Measurements from ENCODE around the gene TPM4. TPM values are rescaled to one million over a fixed set of nuclear protein-coding genes. Genes with fewer than 3 reads are reported as not detected.

Gene TPM4
- total and polyA plus RNA-seq, 4 donors: 197 to 397 (median 215) TPM

DNA sequence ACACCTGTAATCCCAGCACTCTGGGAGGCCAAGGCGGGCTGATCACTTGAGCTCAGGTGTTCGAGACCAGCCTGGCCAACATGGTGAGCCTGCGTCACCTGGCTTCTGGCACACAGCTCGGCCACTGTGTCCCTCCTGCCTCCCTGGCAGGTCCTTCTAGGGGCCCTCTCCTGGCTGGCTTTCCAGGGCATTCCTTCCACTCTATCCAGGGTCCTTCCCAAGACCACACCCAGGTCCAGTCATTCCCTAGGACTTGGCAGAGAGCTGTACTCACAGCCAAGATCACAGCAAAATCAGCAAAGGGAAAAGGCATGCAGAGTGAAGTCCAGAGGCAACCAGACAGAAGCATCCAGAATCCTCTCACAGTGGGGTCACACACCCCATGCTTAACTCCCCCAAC lies 57.5 kb downstream of the TPM4 start:
- WGBS (ENCODE audit: insufficient coverage): 100% methylated on average over 4 of the region's 4 CpGs
- no peaks in the 10 kb centered on the region for H3K27me3 ChIP-seq (ENCODE audit: control insufficient read depth, insufficient read depth, low read length)
- H3K9me3 ChIP-seq (ENCODE audit: control insufficient read depth, insufficient read depth, low read length): no peaks in the 10 kb centered on the region
- peaks cover 61% of the 10 kb centered on the region for H3K36me3 ChIP-seq (ENCODE audit: control insufficient read depth, insufficient read depth, low read length)
- H3K4me3 ChIP-seq (ENCODE audit: low read depth, low read length): no peak overlapping the region
- no peaks in the 10 kb centered on the region for H3K4me1 ChIP-seq (ENCODE audit: control insufficient read depth, insufficient read depth, low read length)
- no peak overlapping the region for H3K27ac ChIP-seq (ENCODE audit: low read depth, low read length)
- DNase-seq (ENCODE audit: low read depth in 4 of 6, low spot score in 6 of 6): no peak

DNA sequence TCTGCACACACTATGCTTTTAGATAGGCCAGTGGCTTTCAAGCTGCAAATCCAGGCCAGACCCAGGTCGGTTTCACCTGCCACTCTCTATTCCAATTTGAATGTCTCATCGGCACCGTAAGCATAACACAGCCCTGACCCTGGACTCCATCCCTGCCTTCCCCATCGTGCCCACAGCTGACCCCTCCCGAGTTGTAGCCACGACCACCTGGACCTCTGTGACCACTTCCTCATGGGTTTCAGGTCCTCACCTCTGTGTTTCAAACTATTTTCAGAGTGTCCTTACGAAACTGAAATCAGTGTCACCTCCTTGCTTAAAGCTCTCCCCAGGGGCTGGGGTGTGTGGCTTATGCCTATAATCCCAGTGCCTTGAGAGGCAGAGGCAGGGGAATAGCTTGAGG lies 58.2 kb downstream of the TPM4 start:
- Histone ChIP-seq H3K27ac (ENCODE audit: low read depth, low read length) (no peak overlapping the region), H3K9me3 (ENCODE audit: control insufficient read depth, insufficient read depth, low read length) (no peaks in the 10 kb centered on the region), H3K4me1 (ENCODE audit: control insufficient read depth, insufficient read depth, low read length) (no peaks in the 10 kb centered on the region), H3K36me3 (ENCODE audit: control insufficient read depth, insufficient read depth, low read length) (peaks cover 54% of the 10 kb centered on the region), H3K27me3 (ENCODE audit: control insufficient read depth, insufficient read depth, low read length) (no peaks in the 10 kb centered on the region), H3K4me3 (ENCODE audit: low read depth, low read length) (no peak overlapping the region)
- DNase-seq (ENCODE audit: low read depth in 4 of 6, low spot score in 6 of 6): no peak
- 90% methylated on average over 6 of the region's 7 CpGs for WGBS (ENCODE audit: insufficient coverage)

DNA sequence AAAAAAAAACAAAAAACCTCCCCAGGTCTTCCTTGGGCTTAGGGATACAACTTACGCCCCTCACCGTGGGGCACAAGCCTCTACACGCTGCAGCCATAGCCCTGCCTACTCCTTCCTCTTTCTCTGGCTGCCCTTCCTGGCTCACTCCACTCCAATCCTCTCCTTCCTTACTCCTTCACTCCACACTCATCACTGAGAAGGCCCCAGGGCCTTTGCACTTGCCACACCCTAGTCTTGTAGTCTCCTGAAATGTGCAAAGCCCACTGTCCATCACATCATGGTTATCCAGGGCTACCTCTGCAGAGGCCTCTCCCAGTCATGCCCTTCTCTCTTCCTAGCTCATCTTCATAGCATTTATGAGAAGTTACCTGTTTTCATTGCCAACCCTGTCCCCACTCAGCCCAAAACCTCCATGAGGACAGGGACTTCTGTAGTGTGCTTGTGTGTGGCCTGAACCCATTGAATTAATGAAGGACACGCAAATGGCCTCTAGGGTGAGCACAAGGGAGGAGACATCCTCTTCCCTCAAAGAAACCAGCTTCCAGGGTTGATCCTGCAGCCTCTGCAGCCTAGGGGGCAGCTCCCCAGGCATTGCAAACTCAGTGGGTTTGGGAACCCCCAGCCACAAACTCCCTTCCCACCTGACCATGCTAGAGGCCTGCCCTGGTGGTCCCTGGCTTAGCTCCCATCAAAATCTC lies 59.3 kb downstream of the TPM4 start:
- WGBS (ENCODE audit: insufficient coverage): 79% methylated on average over 4 of the region's 4 CpGs
- H3K4me1 ChIP-seq (ENCODE audit: control insufficient read depth, insufficient read depth, low read length): no peaks in the 10 kb centered on the region
- peaks cover 45% of the 10 kb centered on the region for H3K36me3 ChIP-seq (ENCODE audit: control insufficient read depth, insufficient read depth, low read length)
- H3K27ac ChIP-seq (ENCODE audit: low read depth, low read length): no peak overlapping the region
- no peaks in the 10 kb centered on the region for H3K9me3 ChIP-seq (ENCODE audit: control insufficient read depth, insufficient read depth, low read length)
- H3K27me3 ChIP-seq (ENCODE audit: control insufficient read depth, insufficient read depth, low read length): no peaks in the 10 kb centered on the region
- no peak overlapping the region for H3K4me3 ChIP-seq (ENCODE audit: low read depth, low read length)
- DNase-seq (ENCODE audit: low read depth in 4 of 6, low spot score in 6 of 6): no peak

DNA sequence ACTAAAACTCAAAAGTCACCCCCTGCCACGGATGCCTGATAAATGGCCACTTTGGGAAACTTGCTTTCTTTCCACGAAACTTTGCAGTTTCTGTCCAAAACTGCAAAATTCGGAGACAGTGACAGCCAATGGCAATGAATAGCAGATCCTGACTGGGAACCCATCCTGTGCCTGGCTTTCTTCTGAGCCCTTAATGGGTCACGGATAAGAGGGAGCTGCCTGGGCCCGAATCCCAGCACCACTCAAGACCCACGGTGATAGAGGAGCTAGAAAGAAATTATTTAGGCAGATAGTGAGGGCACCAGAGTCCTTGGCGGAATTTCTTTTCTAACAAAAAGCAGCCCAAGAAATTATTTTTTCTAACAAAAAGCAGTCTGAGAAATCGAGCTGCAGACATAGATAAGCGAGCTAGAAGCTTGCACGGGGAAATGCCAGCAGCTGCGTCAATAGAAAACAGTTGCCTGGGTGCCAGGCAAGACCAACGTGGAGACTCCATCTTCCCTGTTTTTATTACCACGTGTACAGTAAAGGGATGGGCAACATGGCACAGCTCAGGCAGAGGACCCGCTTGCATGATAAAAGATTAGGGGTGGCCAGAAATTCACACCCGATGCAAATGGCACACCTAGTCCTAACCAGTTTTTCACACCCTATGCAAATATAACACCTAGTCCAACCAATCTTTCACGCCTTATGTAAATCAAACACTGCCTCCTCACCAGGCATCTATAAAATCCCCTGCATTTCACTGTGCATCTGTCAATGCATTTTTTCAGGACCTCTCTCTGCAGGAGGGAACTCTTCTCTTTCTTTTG lies 60.1 kb downstream of the TPM4 start:
- Histone ChIP-seq H3K36me3 (ENCODE audit: control insufficient read depth, insufficient read depth, low read length) (peaks cover 37% of the 10 kb centered on the region), H3K9me3 (ENCODE audit: control insufficient read depth, insufficient read depth, low read length) (no peaks in the 10 kb centered on the region), H3K27ac (ENCODE audit: low read depth, low read length) (no peak overlapping the region), H3K4me1 (ENCODE audit: control insufficient read depth, insufficient read depth, low read length) (no peaks in the 10 kb centered on the region), H3K27me3 (ENCODE audit: control insufficient read depth, insufficient read depth, low read length) (no peaks in the 10 kb centered on the region), H3K4me3 (ENCODE audit: low read depth, low read length) (no peak overlapping the region)
- WGBS (ENCODE audit: insufficient coverage): 64% methylated on average over 13 of the region's 16 CpGs
- DNase-seq (ENCODE audit: low read depth in 4 of 6, low spot score in 6 of 6): no peak

- no peak for DNase-seq (ENCODE audit: low read depth in 4 of 6, low spot score in 6 of 6)
- Histone ChIP-seq H3K9me3 (ENCODE audit: control insufficient read depth, insufficient read depth, low read length) (no peaks in the 10 kb centered on the region), H3K27me3 (ENCODE audit: control insufficient read depth, insufficient read depth, low read length) (no peaks in the 10 kb centered on the region), H3K4me3 (ENCODE audit: low read depth, low read length) (no peak overlapping the region), H3K4me1 (ENCODE audit: control insufficient read depth, insufficient read depth, low read length) (no peaks in the 10 kb centered on the region), H3K27ac (ENCODE audit: low read depth, low read length) (no peak overlapping the region), H3K36me3 (ENCODE audit: control insufficient read depth, insufficient read depth, low read length) (peaks cover 4% of the 10 kb centered on the region)
- 78% methylated on average over 8 of the region's 13 CpGs for WGBS (ENCODE audit: insufficient coverage)
Measured at GRCh38 chr19:16139752-16140151, 63.5 kb downstream of the TPM4 start.

DNA sequence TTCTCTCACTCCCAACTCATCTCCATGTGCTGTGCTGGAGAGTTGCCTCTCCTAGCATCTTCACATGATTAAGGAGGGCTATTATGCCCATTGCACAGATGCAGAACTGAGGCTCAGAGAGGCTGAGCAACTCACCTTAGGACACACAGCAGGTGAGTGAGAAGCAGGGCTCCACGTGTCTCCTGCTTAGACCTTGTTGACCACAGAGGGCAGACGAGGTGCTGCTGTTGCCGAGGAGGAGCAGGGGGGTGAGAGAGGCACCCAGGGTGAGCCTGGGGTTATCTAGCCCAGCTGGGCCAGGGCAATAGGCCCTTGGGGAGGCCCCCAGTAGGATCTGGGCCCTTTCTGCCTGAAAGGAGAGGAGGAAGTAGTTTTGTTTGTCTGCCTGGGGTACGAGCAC lies 64.7 kb downstream of the TPM4 start:
- 48% methylated on average over 4 of the region's 4 CpGs for WGBS (ENCODE audit: insufficient coverage)
- H3K4me3 ChIP-seq (ENCODE audit: low read depth, low read length): no peak overlapping the region

DNA sequence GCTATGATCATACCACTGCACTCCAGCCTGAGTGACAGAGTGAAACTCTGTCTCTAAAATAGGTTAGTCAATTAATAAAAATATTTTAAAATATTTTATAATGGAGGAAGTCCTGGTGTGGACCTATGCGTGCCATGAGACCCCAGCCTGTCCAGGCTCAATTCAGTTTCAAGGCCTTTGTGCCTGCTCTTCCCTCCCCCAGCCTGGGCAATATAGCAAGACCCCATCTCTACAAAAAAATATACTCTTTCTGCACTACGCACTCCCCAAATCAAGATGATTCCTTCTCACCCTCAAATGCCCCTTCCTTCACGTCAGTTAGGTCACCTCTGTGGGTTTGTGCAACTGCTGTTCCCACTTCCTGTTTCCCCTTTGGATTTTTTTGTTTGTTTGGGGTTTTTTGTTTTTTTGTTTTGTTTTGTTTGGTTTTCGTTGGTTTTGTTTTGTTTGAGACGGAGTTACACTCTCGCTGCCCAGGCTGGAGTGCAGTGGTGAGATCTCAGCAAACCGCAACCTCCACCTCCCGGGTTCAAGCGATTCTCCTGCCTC lies 65.8 kb downstream of the TPM4 start:
- WGBS (ENCODE audit: insufficient coverage): 89% methylated on average over 6 of the region's 9 CpGs
- no peaks in the 10 kb centered on the region for H3K36me3 ChIP-seq (ENCODE audit: control insufficient read depth, insufficient read depth, low read length)
- H3K4me3 ChIP-seq (ENCODE audit: low read depth, low read length): no peak overlapping the region
- H3K27ac ChIP-seq (ENCODE audit: low read depth, low read length): no peak overlapping the region
- no peaks in the 10 kb centered on the region for H3K9me3 ChIP-seq (ENCODE audit: control insufficient read depth, insufficient read depth, low read length)
- no peak for DNase-seq (ENCODE audit: low read depth in 4 of 6, low spot score in 6 of 6)
- no peaks in the 10 kb centered on the region for H3K27me3 ChIP-seq (ENCODE audit: control insufficient read depth, insufficient read depth, low read length)
- H3K4me1 ChIP-seq (ENCODE audit: control insufficient read depth, insufficient read depth, low read length): no peaks in the 10 kb centered on the region

More for the DNA sequence above, 64.7 kb downstream of the TPM4 start:
- DNase-seq (ENCODE audit: low read depth in 4 of 6, low spot score in 6 of 6): no peak
- no peaks in the 10 kb centered on the region for H3K36me3 ChIP-seq (ENCODE audit: control insufficient read depth, insufficient read depth, low read length)
- no peak overlapping the region for H3K27ac ChIP-seq (ENCODE audit: low read depth, low read length)
- H3K9me3 ChIP-seq (ENCODE audit: control insufficient read depth, insufficient read depth, low read length): no peaks in the 10 kb centered on the region
- H3K27me3 ChIP-seq (ENCODE audit: control insufficient read depth, insufficient read depth, low read length): no peaks in the 10 kb centered on the region
- no peaks in the 10 kb centered on the region for H3K4me1 ChIP-seq (ENCODE audit: control insufficient read depth, insufficient read depth, low read length)

DNA sequence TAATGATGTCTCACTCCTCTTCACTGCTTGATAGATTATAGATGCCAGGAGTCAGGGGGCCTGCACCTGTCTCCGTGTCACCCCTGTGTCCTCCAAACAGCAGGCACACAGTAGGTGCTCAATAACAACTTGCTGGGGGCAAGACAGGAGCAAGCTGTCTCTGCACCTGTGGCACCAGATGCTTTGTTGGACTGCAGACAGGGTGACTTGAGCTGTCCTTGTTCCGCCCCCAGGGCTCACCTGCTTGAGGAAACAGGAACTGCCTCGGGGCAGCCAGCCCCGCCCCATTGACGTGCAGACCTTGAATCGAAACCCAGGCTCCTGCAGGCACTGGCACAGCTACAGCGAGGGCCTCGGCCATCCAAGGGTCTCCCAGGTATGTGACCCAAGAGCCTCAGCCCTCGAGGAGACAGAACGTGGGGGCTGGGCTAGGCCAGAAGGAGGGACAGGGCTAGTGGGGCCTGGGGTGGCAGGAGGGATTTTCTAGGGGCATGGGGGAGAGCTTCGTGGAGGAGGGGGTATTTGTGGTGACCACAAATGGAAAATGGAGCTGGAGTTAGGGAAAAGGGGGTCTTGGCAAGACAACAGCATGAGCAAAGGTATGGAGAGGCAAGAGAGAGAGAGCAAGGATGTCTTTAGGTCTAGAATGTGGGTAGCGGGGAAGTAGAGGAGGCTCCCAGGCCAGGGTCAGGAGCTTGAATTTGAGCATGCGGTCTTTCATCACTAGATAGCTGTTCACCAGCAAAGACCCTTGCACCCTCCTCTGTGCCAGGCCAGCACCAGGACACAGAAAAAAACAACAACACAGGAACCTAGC lies 67.3 kb downstream of the TPM4 start, which contains the start of gene HSH2D:
Gene HSH2D, plus strand, starts transcription at position 287 of the 817 bp plus-strand sequence. CDS start 5,066 bp downstream, outside the sequence.
- no peak within 1 kb of the TSS for H3K27ac ChIP-seq (ENCODE audit: low read depth, low read length)
- H3K4me3 ChIP-seq (ENCODE audit: low read depth, low read length): no peak within 1 kb of the TSS
- no peaks in the 10 kb centered on the region for H3K36me3 ChIP-seq (ENCODE audit: control insufficient read depth, insufficient read depth, low read length)
- no peak for DNase-seq (ENCODE audit: low read depth in 4 of 6, low spot score in 6 of 6)
- 43% methylated on average over 11 of the region's 13 CpGs for WGBS (ENCODE audit: insufficient coverage)
- no peaks in the 10 kb centered on the region for H3K27me3 ChIP-seq (ENCODE audit: control insufficient read depth, insufficient read depth, low read length)
- H3K9me3 ChIP-seq (ENCODE audit: control insufficient read depth, insufficient read depth, low read length): no peaks in the 10 kb centered on the region
- H3K4me1 ChIP-seq (ENCODE audit: control insufficient read depth, insufficient read depth, low read length): no peaks in the 10 kb centered on the region

GRCh38 chr19:16144216-16144581 lies 67.9 kb downstream of the TPM4 start:
- H3K4me1 ChIP-seq (ENCODE audit: control insufficient read depth, insufficient read depth, low read length): no peaks in the 10 kb centered on the region
- no peak for DNase-seq (ENCODE audit: low read depth in 4 of 6, low spot score in 6 of 6)
- H3K36me3 ChIP-seq (ENCODE audit: control insufficient read depth, insufficient read depth, low read length): no peaks in the 10 kb centered on the region
- H3K27ac ChIP-seq (ENCODE audit: low read depth, low read length): no peak overlapping the region
- 67% methylated on average over 1 of the region's 1 CpG for WGBS (ENCODE audit: insufficient coverage)
- no peaks in the 10 kb centered on the region for H3K9me3 ChIP-seq (ENCODE audit: control insufficient read depth, insufficient read depth, low read length)
- no peaks in the 10 kb centered on the region for H3K27me3 ChIP-seq (ENCODE audit: control insufficient read depth, insufficient read depth, low read length)
- no peak overlapping the region for H3K4me3 ChIP-seq (ENCODE audit: low read depth, low read length)

Data from spinal cord (tissue), 10 donors.